HG02588 (cell line): ENCODE results near the gene FCGR1A.
"Not testable (repeated sequence)": the region's sequence is repeated elsewhere in the genome, so short reads cannot be mapped to it uniquely, and the experiment has no call there.

Source experiments
- ATAC-seq: cut with Tn5 transposase; IDR thresholded peaks from one replicate; pipeline ENCODE4 v1.9.1; 2021; ENCODE audit warnings: mild to moderate bottlenecking, moderate library complexity; ENCODE audit not compliant: unreplicated experiment

FCGR1A gene

GRCh38 chr1:149775510-149776147 is 6.9 kb upstream of the FCGR1A start:
- not testable (repeated sequence) for ATAC-seq

GRCh38 chr1:149777084-149777483 is 5.4 kb upstream of the FCGR1A start:
- not testable (repeated sequence) for ATAC-seq

GRCh38 chr1:149778313-149778712 is 4.2 kb upstream of the FCGR1A start:
- ATAC-seq = not testable (repeated sequence)

GRCh38 chr1:149781413-149781984 is 995 bp upstream of the FCGR1A start:
- ATAC-seq = not testable (repeated sequence)

GRCh38 chr1:149783289-149783688 is 795 bp downstream of the FCGR1A start:
- not testable (repeated sequence) for ATAC-seq

- ATAC-seq = not testable (repeated sequence)
Observed at GRCh38 chr1:149783868-149784267, 1.4 kb downstream of the FCGR1A start.

- not testable (repeated sequence) for ATAC-seq
Observed at GRCh38 chr1:149787688-149788451, 5.4 kb downstream of the FCGR1A start.

- peak; percentile 77 for ATAC-seq
Observed at GRCh38 chr1:149792502-149792901, 10.0 kb downstream of the FCGR1A start.

- peak; percentile 86 for ATAC-seq
Observed at GRCh38 chr1:149792912-149793515, 10.5 kb downstream of the FCGR1A start.

GRCh38 chr1:149793885-149794284 is 11.4 kb downstream of the FCGR1A start:
- ATAC-seq = not testable (repeated sequence)

GRCh38 chr1:149801628-149802027 is 19.1 kb downstream of the FCGR1A start:
- ATAC-seq = not testable (repeated sequence)

- not testable (repeated sequence) for ATAC-seq
Observed at GRCh38 chr1:149804417-149805080, 22.1 kb downstream of the FCGR1A start.

GRCh38 chr1:149810697-149811405 is 28.4 kb downstream of the FCGR1A start:
- not testable (repeated sequence) for ATAC-seq

GRCh38 chr1:149811514-149811889 is 29.0 kb downstream of the FCGR1A start:
- not testable (repeated sequence) for ATAC-seq

GRCh38 chr1:149811890-149812829 is 29.7 kb downstream of the FCGR1A start:
- peak; percentile 84 for ATAC-seq

GRCh38 chr1:149812893-149813801 is 30.7 kb downstream of the FCGR1A start:
- peak; percentile 33 for ATAC-seq

- not testable (repeated sequence) for ATAC-seq
Observed at GRCh38 chr1:149820387-149820786, 37.9 kb downstream of the FCGR1A start.

GRCh38 chr1:149826555-149826954 is 44.1 kb downstream of the FCGR1A start:
- ATAC-seq = not testable (repeated sequence)
